GM21423 (cell line): ENCODE measurements around the gene GAL3ST3.
"Not testable (repeated sequence)": the region's sequence is repeated elsewhere in the genome, so short reads cannot be mapped to it uniquely, and the experiment has no call there.

Experiments used
- ATAC-seq: cut with Tn5 transposase; IDR thresholded peaks from one replicate; pipeline ENCODE4 v1.9.1; 2021; ENCODE audit warnings: mild to moderate bottlenecking, moderate library complexity; ENCODE audit not compliant: unreplicated experiment

GAL3ST3 gene

DNA sequence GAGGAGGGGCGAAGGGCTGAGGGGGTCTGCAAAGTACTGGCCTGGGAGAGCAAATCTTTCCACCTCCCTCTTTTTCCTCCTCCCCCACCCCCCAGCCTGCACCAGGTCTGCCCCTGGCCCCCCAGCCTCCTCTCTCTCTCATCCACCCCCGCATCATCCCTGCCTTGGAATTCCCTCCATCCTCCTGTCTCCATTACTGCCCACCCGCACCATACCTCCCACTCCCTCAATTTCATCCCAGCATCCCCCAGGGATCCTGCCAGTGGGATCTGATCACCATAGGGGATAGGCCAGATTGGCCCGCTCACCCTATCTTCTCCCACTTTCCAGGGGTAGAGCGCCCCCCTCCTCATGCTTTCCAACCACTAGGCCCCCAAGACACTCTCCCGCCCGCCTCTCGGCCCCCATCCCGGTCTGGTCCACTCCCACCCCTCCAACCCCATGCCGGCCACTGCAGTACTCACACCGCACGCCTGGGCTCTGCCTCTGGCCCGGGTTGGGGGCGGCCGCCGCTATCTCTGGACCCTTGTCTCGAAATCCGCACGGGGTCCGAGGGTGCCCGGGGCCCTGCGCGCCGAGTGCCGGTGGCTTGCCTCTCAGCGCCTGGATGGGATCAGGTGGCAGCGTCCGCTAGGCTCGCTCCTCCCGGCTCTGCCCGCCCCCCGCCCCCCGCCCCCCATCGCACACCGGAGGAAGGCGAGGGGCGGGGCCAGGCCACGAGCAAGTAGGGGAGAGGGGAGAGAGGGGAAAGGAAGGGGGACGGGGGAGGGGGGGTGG is at the start of gene GAL3ST3:
GAL3ST3 (minus strand) TSS at position 615 of the 777 bp plus-strand sequence. CDS start 3,746 bp downstream, outside the sequence.
- ATAC-seq: no peak

GRCh38 chr11:66092125-66092524 is 43.2 kb upstream of the GAL3ST3 start:
- ATAC-seq: not testable (repeated sequence)

GRCh38 chr11:66090288-66090687 is 41.3 kb upstream of the GAL3ST3 start:
- ATAC-seq: no peak

DNA sequence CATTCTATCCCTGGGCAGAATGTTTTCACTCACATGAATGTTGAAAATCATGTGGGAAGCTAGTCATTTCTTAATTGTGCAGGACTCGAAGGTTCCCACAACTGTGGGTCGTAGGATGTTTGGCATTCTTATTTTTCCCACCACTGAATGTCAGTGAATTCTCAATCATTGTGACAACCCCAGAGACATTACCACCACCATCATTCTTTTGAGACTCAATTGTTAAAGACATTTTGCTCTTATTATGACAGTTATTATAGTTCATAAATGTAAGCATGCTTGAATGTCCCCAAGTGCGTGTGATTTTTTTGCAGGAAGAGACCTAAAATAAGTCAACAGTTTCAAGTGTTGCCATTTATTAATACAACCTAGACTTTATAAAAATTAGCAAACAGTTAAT is 40.1 kb upstream of the GAL3ST3 start:
- ATAC-seq: no peak

DNA sequence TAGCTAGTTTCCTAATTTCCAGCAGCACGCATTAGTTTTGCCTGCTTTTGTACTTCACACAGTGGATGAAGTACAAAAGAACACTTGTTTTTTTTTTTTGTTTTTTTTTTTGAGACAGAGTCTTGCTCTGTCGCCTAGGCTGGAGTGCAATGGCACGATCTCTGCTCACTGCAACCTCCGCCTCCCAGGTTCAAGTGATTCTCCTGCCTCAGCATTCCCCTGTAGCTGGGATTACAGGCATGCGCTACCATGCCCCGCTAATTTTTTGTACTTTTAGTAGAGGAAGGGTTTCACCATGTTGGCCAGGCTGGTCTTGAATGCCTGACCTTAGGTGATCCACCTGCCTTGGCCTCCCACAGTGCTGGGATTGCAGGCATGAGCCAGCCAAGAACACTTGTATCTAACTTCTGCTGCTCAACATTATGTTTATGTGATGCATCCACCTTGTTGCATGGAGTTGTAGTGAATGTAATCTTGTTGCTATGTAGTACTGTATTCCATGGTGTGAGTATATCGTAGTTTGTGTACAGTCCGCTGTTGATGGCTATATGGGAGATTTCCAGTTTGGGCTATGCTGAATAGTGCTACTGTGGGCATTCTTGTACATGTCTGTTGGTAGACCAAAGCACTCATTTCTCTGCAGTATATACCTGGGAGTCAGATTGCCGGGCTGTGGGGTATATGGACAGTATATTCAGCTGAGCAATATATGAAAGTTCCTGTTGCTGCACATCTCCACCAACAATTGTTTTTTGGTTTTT is 38.4 kb upstream of the GAL3ST3 start:
- ATAC-seq: no peak

DNA sequence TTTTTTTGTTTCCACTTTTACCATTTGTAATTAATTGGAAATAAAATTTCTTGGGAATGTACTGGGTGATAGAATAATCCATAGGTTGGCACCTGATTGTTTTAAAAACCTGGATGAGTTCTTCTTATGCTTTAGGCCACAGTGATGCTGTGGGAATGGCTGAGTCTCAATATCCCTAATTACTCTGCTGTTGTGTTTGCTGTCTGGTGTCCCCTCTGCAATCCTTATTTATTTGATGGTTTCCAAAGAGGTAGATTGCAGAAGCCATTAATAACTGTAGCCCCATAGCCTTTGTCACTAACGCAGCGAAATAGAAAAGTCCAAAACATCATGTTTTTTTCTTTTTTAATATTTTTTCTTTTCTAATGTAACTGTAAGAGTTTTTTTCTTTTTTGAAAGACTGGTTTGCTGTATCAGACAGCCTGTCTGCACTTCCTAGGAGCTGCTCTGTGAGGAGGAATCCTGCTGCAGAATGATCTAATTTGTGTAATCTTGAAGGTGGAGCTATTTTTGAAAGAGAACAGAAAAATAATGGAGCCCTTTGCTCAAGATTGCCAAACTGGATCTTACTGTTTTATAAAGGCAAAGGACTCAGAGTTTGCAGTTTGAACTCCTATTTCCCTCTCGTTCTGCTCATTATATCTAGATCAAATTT is 36.0 kb upstream of the GAL3ST3 start:
- ATAC-seq: no peak

DNA sequence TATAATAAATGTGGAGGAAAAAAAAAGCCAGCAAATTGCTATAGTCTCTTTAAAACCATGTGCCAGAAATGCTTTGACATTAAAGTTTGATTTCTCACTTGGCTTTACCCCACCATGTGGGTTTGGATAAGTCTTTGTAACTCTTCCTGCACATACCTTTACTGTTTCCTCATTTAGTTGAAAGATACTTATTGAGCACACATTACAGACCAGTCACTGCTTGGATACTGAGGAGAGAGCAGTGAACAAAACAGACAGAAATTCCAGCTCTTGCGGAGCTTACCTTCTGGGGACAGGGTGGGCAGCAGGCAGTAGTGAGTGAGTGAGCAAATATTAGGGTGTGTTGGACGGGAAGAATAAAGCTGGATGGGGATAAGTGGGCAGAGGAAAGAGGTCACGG is 34.8 kb upstream of the GAL3ST3 start:
- no peak for ATAC-seq

DNA sequence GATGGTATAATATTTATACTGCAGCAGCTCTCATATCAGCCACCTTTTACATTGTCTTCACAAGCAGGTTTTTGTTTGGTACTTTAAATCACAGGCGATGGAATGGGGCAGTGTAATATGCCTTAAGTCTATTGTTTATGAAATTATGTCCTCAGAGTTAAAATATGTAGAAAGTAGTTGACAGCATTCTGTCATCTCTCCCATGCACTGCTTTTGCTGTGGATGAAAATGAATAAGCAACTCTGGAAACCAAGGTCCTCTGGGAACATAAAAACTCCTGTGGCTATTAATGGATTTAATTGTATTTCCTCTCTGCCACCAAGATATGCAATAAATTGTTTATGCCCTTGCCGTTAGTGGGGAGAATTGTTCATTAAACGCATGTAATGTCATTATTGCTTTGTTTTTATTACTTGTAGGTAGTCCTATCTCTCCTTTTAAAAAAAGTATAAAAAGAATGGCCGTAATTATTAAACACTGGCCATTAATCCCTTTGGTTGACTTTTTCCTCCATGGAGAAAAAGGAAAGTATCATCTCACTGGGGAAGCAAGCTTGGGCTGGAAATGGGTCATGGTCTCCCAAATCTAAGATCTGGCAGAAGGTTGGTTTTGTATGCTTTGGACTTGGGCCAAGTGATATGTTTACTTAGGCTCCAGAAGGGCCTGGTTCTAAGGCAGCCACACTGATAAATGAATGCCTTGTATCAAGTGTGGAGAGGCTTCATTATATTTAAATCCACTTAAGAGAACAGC is 34.2 kb upstream of the GAL3ST3 start:
- no peak for ATAC-seq

DNA sequence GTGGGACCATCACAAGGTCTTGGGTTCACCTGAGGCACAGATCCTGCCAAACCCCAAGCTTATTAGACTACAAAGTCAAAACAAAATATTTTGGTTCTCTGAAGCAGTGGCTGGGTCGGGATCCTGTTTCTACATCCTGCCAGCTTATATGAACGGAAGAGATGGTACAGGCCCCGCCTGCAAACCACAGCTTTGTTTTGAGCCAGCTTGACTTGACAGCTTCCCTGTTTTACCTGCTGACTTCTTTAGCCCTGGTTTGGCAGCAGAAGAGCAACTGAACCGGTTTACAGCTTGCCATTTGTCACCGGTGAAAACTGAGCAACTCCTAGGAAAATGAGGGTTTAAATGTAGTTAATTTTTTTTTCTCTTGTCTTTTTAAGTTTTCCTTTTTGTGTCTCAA is 32.5 kb upstream of the GAL3ST3 start:
- ATAC-seq: peak; percentile 70

- no peak for ATAC-seq
Observed at GRCh38 chr11:66080055-66080817, 31.3 kb upstream of the GAL3ST3 start.

DNA sequence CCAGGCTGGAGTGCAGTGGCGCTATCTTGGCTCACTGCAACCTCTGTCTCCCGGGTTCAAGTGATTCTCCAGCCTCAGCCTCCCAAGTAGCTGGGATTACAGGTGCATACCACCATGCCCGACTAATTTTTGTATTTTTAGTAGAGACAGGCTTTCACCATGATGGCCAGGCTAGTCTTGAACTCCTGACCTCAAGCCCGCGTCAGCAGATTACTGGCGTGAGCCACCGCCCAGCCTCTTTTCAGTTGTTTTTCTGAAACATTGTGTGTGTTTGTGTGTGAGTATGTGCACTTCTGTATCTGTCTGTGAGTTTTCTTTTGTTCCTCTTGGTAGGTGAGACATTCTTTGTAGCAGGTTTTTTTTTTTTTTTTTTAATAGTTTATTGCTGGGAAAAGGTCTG is 30.0 kb upstream of the GAL3ST3 start:
- ATAC-seq: not testable (repeated sequence)

DNA sequence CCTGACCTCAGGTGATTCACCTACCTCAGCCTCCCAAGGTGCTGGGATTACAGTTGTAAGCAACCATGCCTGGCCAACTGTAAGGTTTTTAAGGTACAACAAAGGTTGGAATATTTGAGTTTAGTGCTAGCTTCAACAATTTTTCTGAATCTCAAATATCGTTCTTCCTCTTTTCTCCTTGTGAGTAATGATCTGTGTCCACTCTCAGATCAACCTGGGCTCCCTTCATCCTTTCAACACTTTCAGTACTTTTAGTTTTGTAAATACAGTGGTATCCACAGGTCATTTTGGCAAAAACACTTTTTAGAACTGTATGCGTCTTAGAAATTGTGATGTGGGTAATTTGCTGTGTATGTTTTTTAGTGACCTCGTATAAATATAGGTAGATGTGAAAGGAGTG is 29.0 kb upstream of the GAL3ST3 start:
- ATAC-seq: no peak

DNA sequence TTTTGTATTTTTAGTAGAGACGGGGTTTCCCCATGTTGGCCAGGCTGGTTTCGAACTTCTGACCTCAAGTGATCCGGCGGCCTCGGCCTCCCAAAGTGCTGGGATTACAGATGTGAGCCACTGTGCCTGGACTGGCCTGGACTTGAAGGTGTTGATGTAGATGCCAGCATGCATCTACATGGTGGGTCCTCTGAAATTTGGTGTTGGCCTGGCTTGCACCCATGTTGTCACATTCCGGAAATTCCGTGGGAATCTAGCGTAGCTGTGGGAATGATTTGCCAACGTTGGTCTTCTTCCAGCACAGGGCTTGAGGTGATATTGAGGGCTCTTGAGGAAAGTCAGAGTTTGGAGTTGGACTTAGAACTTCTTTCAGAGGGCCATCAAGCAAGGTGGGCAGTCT is 27.6 kb upstream of the GAL3ST3 start:
- no peak for ATAC-seq

DNA sequence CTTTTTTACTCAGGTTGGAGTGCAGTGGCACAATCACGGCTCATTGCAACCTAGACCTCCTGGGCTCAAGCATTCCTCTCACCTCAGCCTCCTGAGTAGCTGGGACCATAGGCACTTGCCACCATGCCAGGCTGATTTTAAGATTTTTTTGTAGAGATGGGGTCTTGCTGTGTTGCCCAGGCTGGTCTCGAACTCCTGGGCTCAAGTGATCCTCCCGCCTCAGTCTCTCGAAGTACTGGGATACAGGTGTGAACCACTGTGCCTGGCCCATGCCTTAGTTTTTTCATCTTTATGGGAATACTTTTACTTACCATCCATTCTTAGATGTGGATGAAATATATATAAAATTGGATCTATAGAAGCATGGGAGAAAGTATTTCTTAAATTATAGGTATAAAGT is 26.3 kb upstream of the GAL3ST3 start:
- no peak for ATAC-seq

GRCh38 chr11:66073669-66074068 is 24.7 kb upstream of the GAL3ST3 start:
- ATAC-seq: no peak

GRCh38 chr11:66072518-66072917 is 23.6 kb upstream of the GAL3ST3 start:
- no peak for ATAC-seq

GRCh38 chr11:66072081-66072480 is 23.1 kb upstream of the GAL3ST3 start:
- no peak for ATAC-seq

GRCh38 chr11:66071381-66071801 is 22.4 kb upstream of the GAL3ST3 start:
- ATAC-seq: no peak

GRCh38 chr11:66070604-66071380 is 21.8 kb upstream of the GAL3ST3 start:
- peak; percentile 11 for ATAC-seq
